SJSA1 (cell line): ENCODE results near the gene STOML2. TPM values are rescaled to one million over a fixed set of nuclear protein-coding genes. Genes with fewer than 3 reads are reported as not detected.

Source experiments
- DNase-seq, 2 experiments: peaks; one replicate each; pipeline ENCODE4 v3.0.0-alpha.2; 2015 to 2020; ENCODE audit warnings: low spot score in 2 of 2, low read depth in 1 of 2
- H3K27ac ChIP-seq: fragments of 250-450 bp; sonication (Bioruptor Pico); 2 replicates; pipeline ENCODE4 v1.5.1; 2020; ENCODE audit warnings: mild to moderate bottlenecking, moderate library complexity
- H3K27me3 ChIP-seq: fragments of 250-450 bp; sonication (Bioruptor Pico); replicated peaks from 2 replicates; pipeline ENCODE4 v1.5.1; 2020; ENCODE audit warnings: mild to moderate bottlenecking, moderate library complexity
- H3K36me3 ChIP-seq: fragments of 250-450 bp; sonication (Bioruptor Pico); 2 replicates; pipeline ENCODE4 v1.5.1; 2020; ENCODE audit warnings: mild to moderate bottlenecking
- H3K4me1 ChIP-seq: fragments of 250-450 bp; sonication (Bioruptor Pico); replicated peaks from 2 replicates; pipeline ENCODE4 v1.6.1; 2021; ENCODE audit warnings: mild to moderate bottlenecking
- H3K4me3 ChIP-seq: fragments of 250-450 bp; sonication (Bioruptor Pico); 2 replicates; pipeline ENCODE4 v1.5.1; 2020; ENCODE audit warnings: mild to moderate bottlenecking
- H3K9me3 ChIP-seq: fragments of 250-450 bp; sonication (Bioruptor Pico); replicated peaks from 2 replicates; pipeline ENCODE4 v1.5.1; 2020; ENCODE audit warnings: mild to moderate bottlenecking
- total RNA-seq: library from RNA; depleted of rRNA; stranded (reverse); fragments of >200 nt; shearing (Covaris generic); gene quantifications from 2 replicates; pipeline ENCODE4 v1.2.3, GENCODE V29; 2014

The STOML2 gene
- total RNA-seq, 1 experiment from 2014 or later = 75.4 TPM

DNA sequence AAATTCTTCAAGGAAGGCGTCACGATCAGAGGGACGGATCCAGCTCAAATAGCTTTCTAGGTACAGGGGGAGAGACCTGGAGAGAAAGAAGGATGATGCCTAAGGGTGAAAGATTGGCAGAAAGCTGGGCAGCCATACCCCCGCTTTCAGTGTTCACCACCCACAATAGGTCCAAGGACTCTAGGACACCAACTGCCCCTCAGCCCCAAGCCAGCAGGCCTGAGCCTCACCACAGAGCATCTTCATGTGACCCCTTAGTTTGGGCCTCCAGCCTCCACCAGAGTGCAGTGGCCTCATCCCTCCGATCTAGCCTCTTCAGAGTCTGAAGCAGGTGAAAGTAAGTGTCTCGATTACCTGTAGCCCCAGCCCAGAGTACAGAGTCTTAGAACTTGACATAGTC, 28.8 kb downstream of the STOML2 start:
- H3K4me3 ChIP-seq = no peak overlapping the region
- H3K27ac ChIP-seq = no peak overlapping the region
- H3K36me3 ChIP-seq = peaks cover 37% of the 10 kb centered on the region
- no peaks in the 10 kb centered on the region for H3K27me3 ChIP-seq
- H3K9me3 ChIP-seq = no peaks in the 10 kb centered on the region
- DNase-seq = no peak
- peaks cover 16% of the 10 kb centered on the region for H3K4me1 ChIP-seq

- Histone ChIP-seq H3K4me1 (peaks cover 16% of the 10 kb centered on the region), H3K27me3 (no peaks in the 10 kb centered on the region), H3K27ac (no peak overlapping the region), H3K36me3 (peaks cover 44% of the 10 kb centered on the region), H3K9me3 (no peaks in the 10 kb centered on the region), H3K4me3 (no peak overlapping the region)
- DNase-seq = no peak
Measured at GRCh38 chr9:35073279-35073612, 29.7 kb downstream of the STOML2 start.

- no peaks in the 10 kb centered on the region for H3K27me3 ChIP-seq
- peaks cover 49% of the 10 kb centered on the region for H3K36me3 ChIP-seq
- H3K4me3 ChIP-seq = peak within 1 kb of the TSS; percentile 94
- peak; percentile 92 to 94 for DNase-seq
- H3K27ac ChIP-seq = peak within 1 kb of the TSS; percentile 98
- H3K9me3 ChIP-seq = no peaks in the 10 kb centered on the region
- H3K4me1 ChIP-seq = peaks cover 16% of the 10 kb centered on the region
Measured at GRCh38 chr9:35072461-35073278, 30.3 kb downstream of the STOML2 start, which contains the start of gene VCP. Gene VCP, minus strand, starts transcription at chr9:35072625. Its CDS starts 272 bp downstream, at chr9:35072353.

- Histone ChIP-seq H3K27me3 (no peaks in the 10 kb centered on the region), H3K36me3 (peaks cover 57% of the 10 kb centered on the region), H3K4me1 (peaks cover 16% of the 10 kb centered on the region), H3K4me3 (peak overlapping the region; percentile 94), H3K9me3 (no peaks in the 10 kb centered on the region), H3K27ac (peak overlapping the region; percentile 98)
- DNase-seq = peak; percentile 78 to 82
Measured at GRCh38 chr9:35071814-35072460, 31.0 kb downstream of the STOML2 start.

DNA sequence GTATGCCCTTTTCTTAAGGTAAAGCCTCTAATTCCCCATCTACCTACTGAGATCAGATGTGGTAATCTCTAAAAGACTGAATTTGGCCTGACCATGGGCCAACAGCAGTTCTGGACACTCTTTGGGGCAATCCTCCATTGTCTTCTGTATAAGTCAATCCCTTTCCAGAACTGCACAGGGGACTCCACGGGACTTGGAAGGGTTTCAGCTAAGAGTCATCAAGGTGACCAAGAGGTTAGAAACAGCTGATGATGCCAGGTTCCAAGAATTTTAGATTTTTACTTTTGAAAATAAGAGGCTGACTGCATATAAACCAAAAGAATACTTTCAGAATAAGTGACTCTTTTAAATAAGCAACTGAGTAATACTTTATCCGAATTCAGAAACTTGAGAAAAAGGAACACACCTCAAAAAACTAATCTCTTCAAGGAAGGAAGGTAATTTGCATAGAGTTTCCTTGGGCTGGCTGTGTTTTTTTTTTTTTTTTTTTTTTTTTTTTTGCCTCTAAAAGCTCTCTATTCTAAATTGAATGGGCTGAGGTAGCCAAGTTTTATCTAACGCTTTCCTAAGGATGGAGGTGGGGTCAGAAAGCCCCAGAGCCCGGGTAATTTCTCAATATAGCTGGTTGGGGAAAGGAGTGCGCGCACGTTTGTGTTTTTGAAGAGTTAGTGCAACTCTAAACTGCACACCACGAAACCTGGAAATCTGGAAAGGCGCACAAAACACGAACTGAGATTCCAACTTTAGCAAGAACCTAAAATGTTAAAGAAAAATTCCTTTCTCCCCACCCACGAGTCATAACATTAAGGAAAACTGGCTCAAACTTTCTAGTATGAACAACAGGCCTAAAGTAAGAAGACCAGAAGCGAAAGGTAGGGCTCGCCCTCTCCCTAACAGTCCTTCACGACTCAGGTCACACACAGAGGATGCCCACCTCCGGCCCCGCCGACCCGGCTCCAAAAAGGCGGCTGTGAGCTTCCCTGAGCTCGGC, 31.8 kb downstream of the STOML2 start:
- Histone ChIP-seq H3K27ac (peak overlapping the region; percentile 98), H3K9me3 (no peaks in the 10 kb centered on the region), H3K4me1 (peaks cover 16% of the 10 kb centered on the region), H3K4me3 (peak overlapping the region; percentile 94), H3K36me3 (peaks cover 61% of the 10 kb centered on the region), H3K27me3 (no peaks in the 10 kb centered on the region)
- DNase-seq = peak in 1 of 2 experiments; percentile 1

DNA sequence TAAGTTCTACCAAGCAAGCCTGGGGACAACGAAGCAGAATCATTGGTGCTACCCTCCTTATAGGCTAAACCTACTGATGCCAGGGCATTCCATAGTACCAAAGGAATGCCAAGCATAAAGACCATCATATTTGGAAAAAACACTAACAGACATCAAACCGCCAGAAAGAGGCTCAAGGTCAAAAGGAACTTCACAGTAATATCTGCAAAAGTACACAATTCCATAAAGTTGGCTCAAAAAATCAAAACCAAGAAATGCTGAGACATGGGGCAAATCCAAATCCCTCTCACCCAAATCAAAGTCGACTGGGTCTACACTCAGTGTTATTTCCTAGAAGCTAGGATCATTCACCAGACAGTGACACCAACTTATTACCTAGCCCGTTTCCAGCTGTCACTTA, 33.9 kb downstream of the STOML2 start:
- Histone ChIP-seq H3K9me3 (no peaks in the 10 kb centered on the region), H3K36me3 (peaks cover 78% of the 10 kb centered on the region), H3K4me3 (no peak overlapping the region), H3K4me1 (peaks cover 16% of the 10 kb centered on the region), H3K27ac (no peak overlapping the region), H3K27me3 (no peaks in the 10 kb centered on the region)
- DNase-seq = no peak

GRCh38 chr9:35067056-35067455, 35.9 kb downstream of the STOML2 start:
- H3K27me3 ChIP-seq = no peaks in the 10 kb centered on the region
- H3K27ac ChIP-seq = no peak overlapping the region
- H3K9me3 ChIP-seq = no peaks in the 10 kb centered on the region
- peaks cover 12% of the 10 kb centered on the region for H3K4me1 ChIP-seq
- H3K36me3 ChIP-seq = peaks cover 86% of the 10 kb centered on the region
- H3K4me3 ChIP-seq = no peak overlapping the region
- no peak for DNase-seq

- peaks cover 96% of the 10 kb centered on the region for H3K36me3 ChIP-seq
- DNase-seq = no peak
- no peaks in the 10 kb centered on the region for H3K9me3 ChIP-seq
- H3K27ac ChIP-seq = no peak overlapping the region
- H3K27me3 ChIP-seq = no peaks in the 10 kb centered on the region
- no peak overlapping the region for H3K4me3 ChIP-seq
- H3K4me1 ChIP-seq = no peaks in the 10 kb centered on the region
Measured at GRCh38 chr9:35060548-35061207, 42.3 kb downstream of the STOML2 start.

DNA sequence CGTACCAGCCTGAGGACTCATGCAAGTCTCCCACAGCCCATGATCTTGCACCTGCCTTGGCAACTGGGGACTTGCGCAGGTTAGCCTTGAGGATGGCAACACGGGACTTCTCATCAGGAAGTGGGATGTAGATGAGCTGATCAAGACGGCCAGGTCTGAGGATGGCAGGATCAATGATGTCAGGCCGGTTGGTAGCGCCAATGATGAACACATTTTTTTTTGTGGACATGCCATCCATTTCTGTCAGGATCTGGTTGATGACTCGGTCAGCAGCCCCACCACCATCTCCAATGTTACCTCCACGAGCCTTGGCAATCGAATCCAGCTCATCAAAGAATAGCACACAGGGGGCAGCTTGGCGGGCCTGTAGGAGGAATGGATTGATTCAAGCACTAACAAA, 43.5 kb downstream of the STOML2 start:
- H3K36me3 ChIP-seq = peaks cover 93% of the 10 kb centered on the region
- no peak for DNase-seq
- H3K9me3 ChIP-seq = no peaks in the 10 kb centered on the region
- H3K4me1 ChIP-seq = no peaks in the 10 kb centered on the region
- H3K27me3 ChIP-seq = no peaks in the 10 kb centered on the region
- H3K4me3 ChIP-seq = no peak overlapping the region
- no peak overlapping the region for H3K27ac ChIP-seq

DNA sequence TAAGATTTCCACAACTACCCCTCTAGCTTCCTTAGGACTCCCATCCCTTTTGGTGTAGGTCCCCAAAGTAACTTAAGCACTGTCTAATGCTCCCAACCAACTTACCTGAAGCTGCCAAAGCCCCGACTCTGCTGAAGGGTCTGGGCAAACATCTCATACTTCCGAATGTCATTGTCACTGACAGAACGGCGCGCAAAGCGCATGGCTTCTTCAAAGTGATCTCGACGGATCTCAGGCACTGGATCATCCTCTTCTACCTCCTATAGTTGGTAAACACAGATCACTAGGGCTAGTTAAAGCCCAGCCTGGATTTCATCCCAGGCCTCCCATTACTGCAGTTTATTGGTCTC, 45.7 kb downstream of the STOML2 start:
- DNase-seq = no peak
- Histone ChIP-seq H3K9me3 (no peaks in the 10 kb centered on the region), H3K4me1 (no peaks in the 10 kb centered on the region), H3K27me3 (no peaks in the 10 kb centered on the region), H3K36me3 (peaks cover 75% of the 10 kb centered on the region), H3K27ac (no peak overlapping the region), H3K4me3 (no peak overlapping the region)

- Histone ChIP-seq H3K27me3 (no peaks in the 10 kb centered on the region), H3K4me1 (no peaks in the 10 kb centered on the region), H3K27ac (no peak overlapping the region), H3K4me3 (no peak overlapping the region), H3K36me3 (peaks cover 69% of the 10 kb centered on the region), H3K9me3 (no peaks in the 10 kb centered on the region)
- DNase-seq = no peak
Measured at GRCh38 chr9:35056571-35057270, 46.2 kb downstream of the STOML2 start.

- Histone ChIP-seq H3K36me3 (peaks cover 59% of the 10 kb centered on the region), H3K4me1 (no peaks in the 10 kb centered on the region), H3K27me3 (no peaks in the 10 kb centered on the region), H3K27ac (no peak overlapping the region), H3K9me3 (no peaks in the 10 kb centered on the region), H3K4me3 (no peak overlapping the region)
- DNase-seq = no peak
Measured at GRCh38 chr9:35054871-35055644, 47.9 kb downstream of the STOML2 start.
